HG03520 (cell line): ENCODE measurements around the gene MTMR11.
"Not testable (repeated sequence)": the region's sequence is repeated elsewhere in the genome, so short reads cannot be mapped to it uniquely, and the experiment has no call there.

Experiments used
- ATAC-seq: cut with Tn5 transposase; IDR thresholded peaks from one replicate; pipeline ENCODE4 v1.9.1; 2021; ENCODE audit warnings: mild to moderate bottlenecking, moderate library complexity; ENCODE audit not compliant: unreplicated experiment

Gene MTMR11, protein sequence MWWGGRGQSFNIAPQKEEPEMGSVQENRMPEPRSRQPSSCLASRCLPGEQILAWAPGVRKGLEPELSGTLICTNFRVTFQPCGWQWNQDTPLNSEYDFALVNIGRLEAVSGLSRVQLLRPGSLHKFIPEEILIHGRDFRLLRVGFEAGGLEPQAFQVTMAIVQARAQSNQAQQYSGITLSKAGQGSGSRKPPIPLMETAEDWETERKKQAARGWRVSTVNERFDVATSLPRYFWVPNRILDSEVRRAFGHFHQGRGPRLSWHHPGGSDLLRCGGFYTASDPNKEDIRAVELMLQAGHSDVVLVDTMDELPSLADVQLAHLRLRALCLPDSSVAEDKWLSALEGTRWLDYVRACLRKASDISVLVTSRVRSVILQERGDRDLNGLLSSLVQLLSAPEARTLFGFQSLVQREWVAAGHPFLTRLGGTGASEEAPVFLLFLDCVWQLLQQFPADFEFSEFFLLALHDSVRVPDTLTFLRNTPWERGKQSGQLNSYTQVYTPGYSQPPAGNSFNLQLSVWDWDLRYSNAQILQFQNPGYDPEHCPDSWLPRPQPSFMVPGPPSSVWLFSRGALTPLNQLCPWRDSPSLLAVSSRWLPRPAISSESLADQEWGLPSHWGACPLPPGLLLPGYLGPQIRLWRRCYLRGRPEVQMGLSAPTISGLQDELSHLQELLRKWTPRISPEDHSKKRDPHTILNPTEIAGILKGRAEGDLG

GRCh38 chr1:149936170-149936991, at the start of gene MTMR11:
Gene MTMR11, minus strand, starts transcription at chr1:149936879. Its CDS starts 232 bp downstream, at chr1:149936647.
- no peak for ATAC-seq

DNA sequence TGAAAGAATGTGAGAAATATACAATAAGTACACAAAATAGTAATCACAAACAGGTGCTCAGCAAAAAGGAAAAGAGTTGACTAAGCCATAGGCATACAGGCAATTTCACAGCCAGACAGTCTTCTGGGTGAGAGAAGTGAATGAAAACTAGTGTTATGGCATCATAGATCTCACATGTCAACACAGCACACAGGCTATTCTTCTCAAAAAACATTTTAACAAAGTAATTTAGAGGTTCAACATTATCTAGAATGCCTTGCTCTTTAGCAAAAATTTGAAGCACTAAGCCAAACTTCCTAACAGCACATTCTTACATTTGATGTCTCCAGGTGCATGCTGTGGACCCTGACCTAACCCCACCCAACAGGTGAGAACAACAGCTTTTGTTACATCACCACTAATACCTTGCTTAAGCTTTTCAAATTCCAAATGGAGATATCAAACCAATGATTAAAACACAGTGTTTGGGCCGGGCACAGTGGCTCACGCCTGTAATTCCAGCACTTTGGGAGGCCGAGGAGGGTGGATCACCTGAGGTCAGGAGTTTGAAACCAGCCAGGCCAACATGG, 43.4 kb upstream of the MTMR11 start:
- no peak for ATAC-seq

- no peak for ATAC-seq
Measured at GRCh38 chr1:149979245-149979971, 42.7 kb upstream of the MTMR11 start.

GRCh38 chr1:149978547-149979023, 41.9 kb upstream of the MTMR11 start:
- ATAC-seq, result no peak

- no peak for ATAC-seq
Measured at GRCh38 chr1:149977345-149977744, 40.7 kb upstream of the MTMR11 start.

DNA sequence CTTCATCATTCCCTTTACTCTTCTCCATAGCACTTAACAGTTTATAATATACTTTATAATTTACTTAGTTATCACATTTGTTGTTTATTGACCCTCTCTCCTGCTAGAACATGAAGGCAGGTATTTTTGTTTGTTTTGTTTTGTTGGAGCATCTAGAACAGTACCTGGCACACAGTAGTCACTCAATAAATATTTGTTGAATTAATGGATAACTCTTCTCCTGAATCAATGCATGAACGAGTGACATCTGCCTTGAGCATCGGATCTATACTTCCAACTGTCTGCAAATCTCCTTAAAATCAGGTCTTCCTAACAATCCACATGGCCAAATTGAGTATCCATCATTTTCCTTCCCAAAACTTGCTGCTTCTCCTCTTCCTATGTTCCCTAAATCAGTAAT, 35.9 kb upstream of the MTMR11 start:
- no peak for ATAC-seq

DNA sequence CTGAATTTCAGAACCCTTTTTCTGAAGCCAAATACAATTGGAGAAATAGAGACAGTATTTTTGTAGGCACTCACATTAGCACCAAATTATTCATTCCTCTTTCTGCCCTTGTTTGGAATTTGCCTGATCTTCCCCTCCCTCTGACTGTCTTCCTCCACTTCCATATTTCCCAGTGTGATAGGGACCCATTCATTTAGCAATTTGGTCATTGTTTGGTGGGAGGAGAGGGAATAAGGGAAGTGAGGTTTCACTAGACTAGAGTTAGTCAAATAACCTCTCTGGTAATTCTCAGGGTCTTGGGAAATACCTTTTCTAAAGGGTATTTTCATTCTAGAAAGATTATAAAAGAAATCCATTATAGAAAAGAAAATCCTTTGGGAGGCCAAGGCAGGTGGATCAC, 31.0 kb upstream of the MTMR11 start:
- no peak for ATAC-seq

GRCh38 chr1:149967041-149967440, 30.4 kb upstream of the MTMR11 start:
- no peak for ATAC-seq

DNA sequence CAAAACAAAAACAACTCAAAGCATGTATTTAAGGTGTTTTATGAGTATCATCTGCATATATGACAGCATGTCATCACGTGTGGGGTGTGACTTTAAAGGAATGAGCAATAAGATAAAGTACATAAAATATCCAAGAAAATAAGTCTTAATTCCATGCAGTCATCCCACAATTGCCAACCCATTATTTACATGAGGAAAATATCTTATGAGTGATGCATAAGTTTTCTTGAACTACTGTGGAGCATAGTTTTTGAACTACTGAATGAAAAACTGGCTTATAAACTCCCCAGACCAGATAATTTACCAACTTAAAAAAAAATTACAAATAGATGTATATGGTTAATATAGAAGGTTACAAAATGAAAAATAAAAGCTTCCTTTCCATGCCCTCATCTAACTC, 29.7 kb upstream of the MTMR11 start:
- no peak for ATAC-seq

GRCh38 chr1:149965440-149965839, 28.8 kb upstream of the MTMR11 start:
- ATAC-seq, result no peak

GRCh38 chr1:149963358-149963757, 26.7 kb upstream of the MTMR11 start:
- no peak for ATAC-seq

DNA sequence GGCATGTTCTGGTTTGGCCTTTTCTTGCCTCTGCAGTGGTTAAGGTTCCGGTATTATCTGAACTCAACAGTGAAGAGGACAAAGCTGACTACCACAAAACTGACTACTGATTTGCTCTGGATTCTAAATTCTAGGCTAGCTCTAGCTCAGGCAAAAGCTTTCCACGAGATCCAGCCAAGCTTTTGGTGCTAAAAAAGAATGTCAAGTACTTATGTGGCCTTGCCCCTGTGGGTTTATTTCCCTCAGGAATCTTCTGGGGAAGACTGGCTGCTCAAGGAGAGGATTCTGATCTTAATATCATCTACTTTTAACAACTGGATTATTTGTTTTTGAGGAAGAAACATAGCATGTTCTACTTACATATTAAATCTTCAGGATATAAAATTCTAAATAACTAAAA, 26.1 kb upstream of the MTMR11 start:
- no peak for ATAC-seq

GRCh38 chr1:149962039-149962647, 25.5 kb upstream of the MTMR11 start:
- ATAC-seq, result no peak

GRCh38 chr1:149957548-149957947, 20.9 kb upstream of the MTMR11 start:
- not testable (repeated sequence) for ATAC-seq

- ATAC-seq, result no peak
Measured at GRCh38 chr1:149949911-149950310, 13.2 kb upstream of the MTMR11 start.

DNA sequence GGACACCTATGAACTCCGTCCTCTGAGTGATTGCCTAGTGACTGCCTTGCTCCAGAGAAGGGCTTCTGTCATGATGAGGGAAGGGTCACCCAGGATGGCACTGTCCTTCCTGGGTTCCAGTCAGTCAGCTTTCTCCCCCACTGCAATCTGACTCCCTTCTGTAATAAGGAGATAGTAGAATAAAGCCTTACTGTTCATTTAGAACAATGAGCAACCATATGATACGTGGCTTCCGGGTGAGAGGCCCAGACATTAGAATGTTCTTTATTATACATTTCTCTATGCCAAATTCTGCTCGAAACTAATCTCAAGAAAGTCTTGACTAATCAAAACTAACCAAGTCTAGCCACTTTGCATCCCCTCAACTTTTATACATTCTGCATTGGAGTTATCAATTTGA, 8.5 kb upstream of the MTMR11 start:
- ATAC-seq, result no peak

- ATAC-seq, result no peak
Measured at GRCh38 chr1:149942885-149943284, 6.2 kb upstream of the MTMR11 start.

DNA sequence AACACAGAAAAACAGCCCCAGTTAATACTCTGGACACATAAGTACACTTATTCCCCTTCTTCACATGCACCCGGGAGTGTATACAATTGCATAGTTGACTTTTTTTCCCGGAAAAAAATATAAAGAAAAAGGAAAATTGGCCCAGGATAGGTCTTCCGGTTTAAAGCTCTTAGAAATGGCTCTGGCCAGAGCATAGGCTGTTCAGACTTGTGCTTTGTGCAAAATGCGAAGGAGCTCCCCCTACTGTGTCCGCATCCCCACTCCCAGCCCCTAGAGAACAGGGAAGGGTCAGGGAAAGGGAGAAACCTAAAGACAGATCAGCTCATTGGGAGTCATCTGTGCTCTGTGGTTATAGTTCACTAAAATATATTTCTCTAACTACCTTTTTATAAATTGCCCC, 5.5 kb upstream of the MTMR11 start:
- no peak for ATAC-seq

- no peak for ATAC-seq
Measured at GRCh38 chr1:149940427-149940826, 3.7 kb upstream of the MTMR11 start.

DNA sequence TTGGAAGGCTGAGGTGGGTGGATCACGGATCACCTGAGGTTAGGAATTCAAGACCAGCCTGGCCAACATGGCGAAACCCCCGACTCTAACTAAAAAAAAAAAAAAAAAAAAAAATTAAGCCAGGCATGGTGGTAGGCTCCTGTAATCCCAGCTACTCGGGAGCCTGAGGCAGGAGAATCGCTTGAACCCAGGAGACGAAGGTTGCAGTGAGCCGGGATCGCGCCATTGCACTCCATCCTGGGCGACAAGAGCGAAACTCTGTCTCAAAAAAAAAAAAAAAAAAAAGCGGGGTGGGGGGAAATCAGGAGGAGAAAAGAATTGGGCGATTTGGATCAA, 2.0 kb upstream of the MTMR11 start:
- ATAC-seq, result not testable (repeated sequence)
